HG03432 (cell line): ENCODE data around the gene RIMBP2.

Experiments used
- ATAC-seq: cut with Tn5 transposase; IDR thresholded peaks from one replicate; pipeline ENCODE4 v1.9.1; 2021; ENCODE audit warnings: mild to moderate bottlenecking, moderate library complexity; ENCODE audit not compliant: unreplicated experiment

The RIMBP2 gene

DNA sequence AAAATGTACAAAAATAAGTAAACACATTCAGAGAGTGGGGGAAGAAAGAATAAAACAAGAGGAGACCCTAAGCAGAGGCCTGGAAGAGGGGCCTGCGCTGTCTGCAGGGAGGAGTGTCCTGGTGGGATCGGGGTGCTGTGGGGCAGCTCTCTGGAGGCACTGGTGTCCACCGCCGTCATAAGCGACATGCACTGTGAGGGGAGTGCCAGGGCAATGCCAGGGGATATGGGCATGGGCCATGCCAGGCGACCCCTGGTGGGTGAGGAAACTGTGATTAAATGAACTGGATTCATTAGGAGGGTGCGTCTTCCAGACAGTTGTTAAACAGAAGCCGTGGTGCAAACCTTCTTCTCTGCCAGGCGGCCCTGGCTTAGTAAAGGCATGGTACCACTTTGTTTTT, 261.8 kb downstream of the RIMBP2 start:
- no peak for ATAC-seq

- ATAC-seq = no peak
Observed at GRCh38 chr12:130452546-130452945, 263.6 kb downstream of the RIMBP2 start.

DNA sequence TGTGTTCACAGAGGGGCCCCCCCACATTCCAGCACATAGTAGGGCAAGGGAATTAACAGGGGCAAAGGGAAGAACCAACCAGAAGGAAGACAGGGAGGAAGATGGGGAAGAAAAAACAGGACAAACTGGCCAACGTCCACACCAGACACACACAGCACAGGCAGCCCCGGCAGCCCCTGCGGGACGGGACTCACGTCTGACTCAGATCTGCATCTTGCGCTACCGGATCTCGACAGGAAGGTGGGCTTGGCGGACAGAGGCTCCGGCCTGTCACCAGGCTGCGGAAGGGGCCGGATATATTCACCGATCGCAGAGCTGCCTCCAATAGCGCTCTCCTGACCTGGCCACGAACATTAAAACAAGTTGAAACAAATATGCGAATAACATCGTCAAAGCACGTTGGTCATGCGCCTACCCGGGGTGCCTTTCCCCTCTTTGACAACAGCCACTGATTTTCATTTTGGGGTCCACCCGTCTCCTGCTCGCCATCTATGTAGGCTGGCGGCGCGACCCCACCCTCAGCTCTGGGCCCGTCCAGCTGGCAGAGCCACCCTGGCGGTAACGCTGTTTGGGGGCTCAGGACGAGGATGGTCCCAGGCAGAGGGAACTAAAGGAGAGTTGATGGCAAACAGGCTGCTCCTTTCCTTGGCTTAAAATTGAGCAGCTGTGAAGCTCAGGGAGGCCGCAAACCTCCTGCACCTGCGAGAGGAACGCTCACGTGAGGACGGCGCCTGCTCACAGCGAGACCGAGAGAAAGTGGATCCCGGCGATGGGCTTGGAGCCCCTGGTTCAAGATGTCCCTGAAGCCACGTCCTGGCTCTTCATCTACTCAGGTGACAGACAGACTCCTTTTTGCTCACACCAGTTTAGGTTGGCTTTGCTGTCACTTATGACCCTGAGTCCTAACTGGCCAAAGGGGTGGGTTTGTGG, 264.8 kb downstream of the RIMBP2 start:
- ATAC-seq = no peak

GRCh38 chr12:130449291-130449690, 266.8 kb downstream of the RIMBP2 start:
- ATAC-seq = no peak

DNA sequence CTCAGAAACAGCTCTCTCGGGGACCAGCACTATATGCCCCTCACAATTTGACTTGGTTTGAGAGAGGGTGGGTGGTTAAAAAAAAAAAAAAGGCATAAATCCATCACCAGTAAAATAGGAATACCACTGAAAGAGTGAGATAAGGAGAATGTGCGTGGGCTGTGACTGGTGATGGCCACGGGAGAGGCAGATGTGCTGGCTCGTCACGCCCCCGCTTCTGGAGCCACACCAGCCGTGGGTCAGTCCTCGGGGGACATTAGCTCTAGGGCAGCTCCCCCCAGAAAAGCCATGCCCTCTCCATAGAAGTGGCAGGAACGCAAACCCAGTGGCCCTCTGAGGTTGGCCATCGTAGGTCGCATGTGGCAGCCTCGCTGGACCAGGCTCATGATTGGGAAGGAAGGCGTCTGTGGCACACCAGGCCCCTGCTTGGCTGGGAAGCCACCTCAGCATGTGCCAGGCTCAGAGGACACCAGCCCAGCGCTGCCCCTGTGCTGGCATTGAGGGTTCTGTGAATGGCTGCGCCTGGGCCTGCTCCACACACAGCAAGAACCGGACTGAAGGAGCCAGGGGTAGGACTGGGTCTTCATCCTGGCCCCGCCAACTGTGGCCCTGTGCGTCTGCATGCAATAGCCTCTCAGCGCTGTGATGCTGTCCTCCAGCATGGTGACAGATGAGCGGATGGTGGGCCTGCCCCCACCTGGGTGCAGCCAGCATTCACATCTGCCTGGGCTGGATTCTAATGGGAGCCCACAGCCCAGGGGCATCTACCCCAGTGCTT, 267.9 kb downstream of the RIMBP2 start:
- no peak for ATAC-seq

GRCh38 chr12:130447655-130447965, 268.5 kb downstream of the RIMBP2 start:
- no peak for ATAC-seq

DNA sequence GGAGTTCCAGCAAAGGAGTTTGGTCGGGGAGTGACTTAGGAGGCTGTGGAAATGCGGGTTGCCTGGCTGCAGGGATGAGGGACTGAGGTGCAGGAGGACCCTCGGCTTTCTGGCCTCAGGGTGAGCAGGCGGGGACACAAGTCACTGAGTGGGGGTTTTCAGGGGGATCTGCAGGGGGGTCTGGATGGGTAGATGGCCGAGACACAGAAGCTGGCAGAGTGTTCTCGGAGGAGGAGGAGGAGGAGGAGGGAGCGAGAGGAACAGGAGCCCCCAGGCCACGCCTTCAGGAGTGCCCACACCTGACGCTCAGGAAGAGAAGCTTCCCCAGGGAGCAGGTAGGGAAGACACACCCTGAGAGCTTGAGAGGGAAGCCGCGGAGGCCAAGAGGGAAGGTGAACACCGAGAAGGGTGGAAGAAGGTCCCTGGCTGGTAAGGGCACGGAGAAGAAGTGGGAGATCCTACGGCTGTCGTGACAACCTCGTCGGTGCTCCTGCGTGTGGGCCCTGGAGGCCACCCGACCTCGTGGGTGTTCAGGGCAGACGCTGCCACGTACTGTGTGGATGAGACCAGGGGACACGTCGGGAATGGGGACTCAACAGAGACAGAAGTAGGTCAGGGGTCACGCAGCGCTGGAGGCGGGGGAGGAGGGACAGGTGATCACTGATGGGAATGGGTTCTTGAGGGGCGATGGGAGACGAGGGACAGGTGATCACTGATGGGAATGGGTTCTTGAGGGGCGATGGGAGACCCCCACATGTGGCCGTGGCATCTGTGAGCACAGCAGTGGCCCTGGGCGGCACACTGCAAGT, 269.0 kb downstream of the RIMBP2 start:
- ATAC-seq = no peak

GRCh38 chr12:130444986-130445385, 271.1 kb downstream of the RIMBP2 start:
- no peak for ATAC-seq

DNA sequence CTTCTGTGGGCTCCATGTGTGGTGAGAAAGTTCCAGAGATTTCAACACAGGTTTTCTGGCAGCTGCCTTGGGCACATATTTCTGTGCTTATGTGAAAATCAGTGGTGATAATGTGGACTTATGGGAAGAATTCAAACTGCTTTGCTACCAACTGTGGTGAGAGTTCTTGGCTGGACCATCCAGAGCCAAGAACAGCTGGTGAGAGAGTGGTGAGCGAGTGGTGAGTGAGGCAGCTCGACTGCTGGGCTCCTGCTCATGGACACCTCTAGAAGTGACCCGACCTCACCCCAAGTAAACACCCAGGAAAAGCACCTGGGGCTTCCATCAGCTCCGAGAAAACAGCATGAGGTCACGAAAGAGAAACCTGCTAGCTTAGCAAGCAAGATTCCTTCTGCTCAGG, 272.0 kb downstream of the RIMBP2 start:
- ATAC-seq = no peak

- no peak for ATAC-seq
Observed at GRCh38 chr12:130441771-130442760, 274.0 kb downstream of the RIMBP2 start.

DNA sequence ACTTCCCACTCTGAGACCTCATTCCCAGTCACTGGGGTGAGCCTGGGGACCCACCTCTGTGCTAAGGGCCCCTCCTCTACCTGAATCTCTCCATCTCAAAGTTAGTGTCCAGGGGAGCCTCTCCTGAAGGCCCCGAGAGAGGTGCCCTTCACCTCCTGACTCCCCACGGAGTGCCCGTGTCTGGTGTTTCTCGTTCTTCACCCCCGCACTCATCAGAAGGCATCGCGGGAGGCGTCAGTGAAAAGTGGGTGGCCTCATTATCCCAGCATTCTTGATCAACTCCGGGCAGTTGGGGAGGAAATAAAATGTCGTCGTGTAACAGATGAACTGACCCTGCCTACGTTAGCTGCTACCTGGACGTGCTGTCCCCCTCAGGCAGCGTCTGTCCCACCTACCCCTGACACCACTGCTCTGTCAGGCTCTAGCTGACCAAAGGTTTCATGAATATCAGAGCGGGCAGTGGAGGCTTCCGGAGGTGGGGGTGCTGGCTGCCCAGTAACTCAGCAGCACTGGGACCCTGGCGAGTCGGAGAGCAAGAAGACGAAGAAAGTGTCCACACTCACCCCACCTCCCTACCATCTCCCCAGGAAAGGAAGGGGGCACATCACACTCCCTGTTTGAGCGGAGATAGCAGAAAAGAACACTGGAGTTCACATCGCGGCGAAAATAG, 275.6 kb downstream of the RIMBP2 start:
- ATAC-seq = no peak

- no peak for ATAC-seq
Observed at GRCh38 chr12:130439250-130439649, 276.8 kb downstream of the RIMBP2 start.

DNA sequence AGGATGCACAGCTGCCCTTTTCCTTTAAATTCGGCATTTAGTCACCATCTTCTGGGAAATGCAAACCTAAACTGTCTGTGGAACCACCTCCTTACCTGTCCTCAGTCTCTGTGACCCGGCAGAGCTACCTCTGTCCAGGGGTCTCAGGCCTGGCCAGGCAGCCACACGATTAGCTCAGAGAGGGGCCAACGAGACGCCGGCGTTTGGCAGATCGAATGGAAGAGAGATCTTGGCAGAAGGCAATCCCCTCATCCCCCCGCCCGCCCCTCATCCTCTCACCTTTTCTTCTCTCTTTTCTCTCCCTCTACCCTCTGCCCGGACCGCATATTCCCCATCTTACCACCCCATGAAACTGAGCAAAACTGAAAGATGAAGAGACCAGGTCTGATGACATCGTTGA, 277.4 kb downstream of the RIMBP2 start:
- ATAC-seq = no peak

- no peak for ATAC-seq
Observed at GRCh38 chr12:130438243-130438620, 277.9 kb downstream of the RIMBP2 start.

- no peak for ATAC-seq
Observed at GRCh38 chr12:130437555-130438242, 278.4 kb downstream of the RIMBP2 start.

GRCh38 chr12:130436741-130437501, 279.2 kb downstream of the RIMBP2 start:
- ATAC-seq = no peak

DNA sequence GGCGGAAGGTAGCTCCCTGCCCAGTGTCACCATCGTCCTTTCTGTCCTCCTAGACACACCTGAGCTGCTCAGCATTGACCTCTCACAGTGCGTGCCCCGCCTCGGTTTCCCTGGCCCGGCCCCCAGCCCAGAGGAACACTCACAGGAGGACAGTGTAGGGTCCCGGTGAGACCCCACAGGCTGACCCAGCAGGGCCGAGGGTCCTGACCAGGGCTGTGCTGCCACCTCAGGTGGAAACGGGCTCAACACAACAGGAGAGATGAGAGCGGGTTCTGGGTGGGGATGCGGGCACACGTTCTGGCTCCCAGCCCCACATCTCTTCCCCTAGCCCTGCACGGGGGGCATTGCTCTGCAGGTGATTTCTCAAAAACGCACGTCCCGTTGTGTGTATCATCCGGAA, 280.3 kb downstream of the RIMBP2 start:
- ATAC-seq = no peak

- ATAC-seq = no peak
Observed at GRCh38 chr12:130435331-130435730, 280.8 kb downstream of the RIMBP2 start.
